Fibroblast of skin of abdomen (primary cell): Measurements from ENCODE around the gene AIG1.
"Not testable (repeated sequence)": the region's sequence is repeated elsewhere in the genome, so short reads cannot be mapped to it uniquely, and the experiment has no call there.

Experiments used
- DNase-seq: peaks from one replicate; pipeline ENCODE4 v3.0.0-alpha.2; 2013

AIG1 gene

DNA sequence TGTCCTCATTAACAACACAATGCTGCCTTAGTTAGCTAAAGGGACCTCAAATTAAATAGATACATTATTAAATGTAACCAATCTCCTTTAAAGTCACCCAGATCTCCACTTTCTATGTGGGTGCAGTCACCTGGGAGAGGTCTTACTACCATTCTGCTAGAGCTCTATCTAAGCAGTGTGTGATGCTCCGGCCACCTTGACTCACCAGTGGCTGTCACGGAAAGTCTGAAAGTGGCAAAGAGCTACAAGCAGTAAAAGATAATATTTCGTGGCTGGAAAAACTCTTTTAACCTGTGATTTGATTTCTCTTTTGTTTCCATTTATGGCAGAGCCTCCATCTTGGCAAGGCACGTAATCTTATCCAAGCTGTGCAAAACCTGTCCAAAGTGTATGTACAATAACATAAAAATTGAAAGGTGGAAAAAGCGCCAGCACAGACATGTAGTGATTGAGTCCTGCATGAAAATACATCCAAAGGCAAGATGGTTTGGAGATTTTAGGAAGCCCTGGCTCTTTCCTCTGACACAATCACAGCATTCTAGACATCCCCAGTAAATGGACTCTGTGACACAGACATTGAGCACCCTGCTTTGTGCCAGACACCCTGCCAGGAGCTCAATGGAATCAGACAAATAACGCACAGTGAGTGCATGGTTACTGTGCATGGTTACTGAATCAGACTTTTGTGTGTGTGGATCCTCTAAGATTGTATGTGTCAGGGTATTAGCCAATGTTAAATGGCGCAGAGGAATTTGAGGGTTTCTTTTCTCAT is 273.2 kb downstream of the AIG1 start:
- DNase-seq = no peak

- no peak for DNase-seq
Observed at GRCh38 chr6:143335865-143336264, 275.2 kb downstream of the AIG1 start.

GRCh38 chr6:143336446-143337152 is 275.9 kb downstream of the AIG1 start:
- peak; percentile 64 for DNase-seq

- DNase-seq = no peak
Observed at GRCh38 chr6:143337201-143337949, 276.7 kb downstream of the AIG1 start.

DNA sequence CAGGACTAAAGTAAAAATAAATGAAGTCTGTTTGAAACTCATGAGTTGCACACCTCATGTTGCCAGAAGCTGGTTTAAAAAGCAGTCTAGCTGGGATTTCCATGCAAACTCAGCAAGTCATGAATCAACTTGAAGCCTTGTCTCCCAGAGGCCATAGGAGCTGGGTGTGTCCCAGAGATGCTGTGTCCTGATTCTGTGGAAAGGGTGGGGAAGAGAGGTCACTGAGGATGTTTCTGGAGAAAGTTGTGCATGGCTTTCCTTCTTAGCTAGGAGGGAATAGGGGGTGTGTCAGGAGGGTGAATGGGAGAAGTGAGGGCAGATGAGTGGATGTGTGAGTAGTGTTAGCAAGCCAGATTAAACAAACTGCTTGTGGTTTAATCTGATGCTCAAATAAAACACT is 278.5 kb downstream of the AIG1 start:
- DNase-seq = no peak

DNA sequence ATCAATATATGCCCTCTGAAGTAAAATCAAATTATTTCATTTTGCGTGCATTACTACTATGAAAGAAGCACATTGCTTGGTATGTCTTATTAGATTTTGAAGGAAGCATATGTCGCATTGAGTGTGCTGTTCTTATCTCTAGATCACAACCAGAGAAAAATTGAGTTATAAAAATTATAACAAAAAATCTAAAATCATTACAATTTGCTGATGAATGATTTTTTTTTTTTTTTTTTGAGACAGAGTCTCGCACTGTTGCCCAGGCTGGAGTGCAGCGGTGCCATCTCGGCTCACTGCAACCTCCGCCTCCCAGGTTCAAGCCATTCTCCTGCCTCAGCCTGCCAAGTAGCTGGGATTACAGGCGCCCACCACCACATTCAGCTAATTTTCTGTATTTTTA is 284.8 kb downstream of the AIG1 start:
- not testable (repeated sequence) for DNase-seq

DNA sequence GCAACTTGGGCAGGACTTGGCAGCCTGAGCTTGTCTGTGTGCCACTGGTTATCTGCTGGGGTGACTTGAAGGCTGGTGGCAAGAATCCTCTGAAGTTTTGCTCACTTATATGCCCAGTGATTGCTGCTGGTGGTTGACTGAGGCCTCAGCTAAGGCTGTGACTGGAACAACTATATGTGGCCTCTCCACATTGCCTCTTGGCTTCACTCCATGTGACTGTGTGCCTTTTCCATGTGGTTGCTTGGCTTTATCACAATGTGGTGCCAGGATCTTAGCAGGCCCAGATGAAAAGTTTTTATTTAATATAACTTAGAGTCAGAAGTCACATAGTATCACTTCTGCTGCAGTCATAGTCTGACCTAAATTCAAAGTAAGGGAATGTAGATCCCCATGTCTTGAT is 285.3 kb downstream of the AIG1 start:
- no peak for DNase-seq

DNA sequence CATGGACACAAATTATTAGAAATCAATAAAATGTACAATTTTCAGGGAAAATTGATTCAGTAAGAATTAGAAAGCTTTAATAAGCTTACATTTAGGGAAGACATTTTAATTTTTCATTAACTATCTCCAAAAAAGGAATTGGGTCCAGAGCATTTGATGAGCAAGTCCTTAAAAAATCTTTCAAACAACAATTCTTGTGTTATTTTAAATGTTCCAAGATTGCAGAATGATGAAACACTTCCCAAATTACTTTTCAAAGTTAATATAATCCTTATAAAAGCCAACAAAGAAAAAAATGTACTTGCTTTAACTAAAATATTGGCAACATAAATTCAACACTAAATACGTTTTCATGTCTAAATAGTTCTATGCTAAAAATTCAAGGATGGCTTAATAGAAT is 287.8 kb downstream of the AIG1 start:
- peak; percentile 28 for DNase-seq

- no peak for DNase-seq
Observed at GRCh38 chr6:143349530-143349929, 288.8 kb downstream of the AIG1 start.

GRCh38 chr6:143356101-143356880 is 295.6 kb downstream of the AIG1 start:
- DNase-seq = no peak

GRCh38 chr6:143357152-143357551 is 296.5 kb downstream of the AIG1 start:
- DNase-seq = no peak

DNA sequence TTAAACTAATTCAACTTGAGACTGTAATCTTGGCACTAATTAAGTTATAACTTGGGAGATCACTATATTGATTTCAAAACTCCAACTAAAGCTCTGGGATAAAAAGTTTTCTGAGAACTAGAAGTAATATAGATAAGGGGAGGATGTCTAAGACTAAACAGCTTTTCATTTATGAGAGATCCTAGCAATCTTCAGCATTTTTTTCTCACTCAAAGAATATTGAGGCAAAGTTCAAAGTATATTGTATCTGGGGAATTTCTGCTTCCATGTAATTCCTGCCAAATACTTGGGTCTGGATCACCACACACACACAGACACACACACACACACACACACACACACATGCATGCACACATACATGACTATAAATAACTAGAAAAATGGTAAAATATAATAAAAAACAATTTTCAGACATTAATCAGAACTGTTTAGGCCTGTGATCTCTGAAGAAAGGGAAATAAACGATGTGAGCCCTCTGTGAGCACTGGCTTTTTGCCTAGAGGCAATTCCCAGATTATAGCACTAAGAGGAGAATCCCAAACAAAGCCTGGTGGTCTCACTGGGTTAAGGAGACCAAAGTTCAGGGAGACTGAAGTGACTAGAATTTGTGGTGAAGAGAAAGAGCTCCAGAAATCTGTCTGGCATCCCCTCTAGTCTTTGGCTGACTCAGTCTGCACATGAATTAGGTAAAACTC is 297.0 kb downstream of the AIG1 start:
- DNase-seq = no peak

GRCh38 chr6:143361536-143362191 is 301.0 kb downstream of the AIG1 start:
- no peak for DNase-seq

DNA sequence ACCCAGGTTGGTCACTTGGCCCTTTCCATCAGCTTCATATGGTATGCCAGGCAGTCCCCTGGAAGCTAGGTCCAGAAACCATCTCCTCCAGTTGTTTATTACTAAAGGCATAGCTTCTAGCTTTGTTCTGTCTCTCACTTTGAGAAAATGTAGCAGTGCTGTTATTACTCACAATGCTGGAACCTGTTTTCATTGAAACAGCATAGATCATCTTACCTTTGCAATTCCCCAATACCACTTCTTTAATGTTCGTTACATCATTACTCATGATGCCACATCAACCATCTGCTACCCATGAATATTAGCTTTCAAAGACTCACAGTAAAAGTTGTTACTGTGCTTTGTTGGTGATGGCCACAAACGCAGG is 301.5 kb downstream of the AIG1 start:
- DNase-seq = no peak

DNA sequence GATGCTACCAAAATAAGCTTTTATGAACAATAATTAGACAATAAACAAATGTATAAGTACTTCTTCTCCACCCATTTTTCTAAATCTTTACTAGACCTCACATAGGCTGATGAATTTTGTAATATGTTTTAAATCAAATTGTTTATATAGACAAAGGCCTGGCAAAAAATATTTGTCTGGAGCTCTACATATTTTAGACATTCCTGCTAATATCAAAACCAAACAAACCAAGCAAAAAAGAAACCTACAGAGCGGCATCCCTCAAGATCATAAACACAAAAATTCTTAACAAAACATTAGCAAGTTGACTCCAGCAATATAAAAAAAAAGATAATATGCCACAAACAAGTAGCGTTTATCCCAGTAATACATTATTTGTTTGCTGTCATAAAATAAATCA is 302.6 kb downstream of the AIG1 start:
- no peak for DNase-seq

DNA sequence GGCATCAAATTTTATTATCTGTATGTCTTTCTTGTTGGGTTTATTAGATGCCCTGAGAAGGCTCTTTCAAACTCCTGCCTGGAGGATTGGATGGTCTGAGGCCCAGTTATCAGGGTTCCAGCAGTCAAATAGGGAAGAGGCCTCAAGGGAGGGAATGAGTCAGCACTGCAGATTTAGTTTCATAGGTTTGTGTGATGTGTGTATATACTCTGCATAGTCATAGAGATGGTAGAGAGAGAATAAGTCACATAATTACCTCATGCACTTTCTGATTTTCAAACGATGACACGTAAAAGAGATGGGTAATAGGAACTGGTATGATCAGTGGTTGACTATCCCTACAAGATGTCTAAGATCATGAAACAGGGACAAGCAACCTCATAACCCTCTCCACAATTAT is 307.7 kb downstream of the AIG1 start:
- DNase-seq = peak; percentile 42

- no peak for DNase-seq
Observed at GRCh38 chr6:143369971-143370370, 309.3 kb downstream of the AIG1 start.

DNA sequence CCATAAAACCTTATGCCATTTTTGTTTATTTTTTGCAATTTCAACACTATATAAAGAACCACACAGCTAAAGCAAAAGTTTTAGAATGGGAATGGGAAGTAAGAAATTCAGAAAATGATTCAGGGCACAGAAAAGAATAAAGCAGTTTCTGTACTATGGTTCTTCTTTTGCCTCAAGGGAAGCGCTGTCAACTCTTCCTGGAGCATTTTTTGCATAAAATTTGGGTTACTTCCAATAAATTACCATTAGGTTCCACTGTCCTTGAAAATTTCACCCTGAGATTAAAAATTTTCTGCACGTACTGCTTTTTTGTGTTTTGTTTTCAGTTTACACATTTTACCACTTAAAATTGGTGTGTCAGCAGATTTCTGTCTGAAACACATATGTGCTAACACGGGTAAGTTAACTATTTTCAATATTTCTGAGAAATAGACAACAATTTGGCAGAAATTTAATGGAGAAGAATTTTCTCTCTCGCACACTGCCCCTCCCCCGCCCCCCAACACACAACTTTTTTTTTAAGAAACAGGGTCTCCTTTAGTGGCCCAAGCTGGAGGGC is 310.2 kb downstream of the AIG1 start:
- DNase-seq = no peak

DNA sequence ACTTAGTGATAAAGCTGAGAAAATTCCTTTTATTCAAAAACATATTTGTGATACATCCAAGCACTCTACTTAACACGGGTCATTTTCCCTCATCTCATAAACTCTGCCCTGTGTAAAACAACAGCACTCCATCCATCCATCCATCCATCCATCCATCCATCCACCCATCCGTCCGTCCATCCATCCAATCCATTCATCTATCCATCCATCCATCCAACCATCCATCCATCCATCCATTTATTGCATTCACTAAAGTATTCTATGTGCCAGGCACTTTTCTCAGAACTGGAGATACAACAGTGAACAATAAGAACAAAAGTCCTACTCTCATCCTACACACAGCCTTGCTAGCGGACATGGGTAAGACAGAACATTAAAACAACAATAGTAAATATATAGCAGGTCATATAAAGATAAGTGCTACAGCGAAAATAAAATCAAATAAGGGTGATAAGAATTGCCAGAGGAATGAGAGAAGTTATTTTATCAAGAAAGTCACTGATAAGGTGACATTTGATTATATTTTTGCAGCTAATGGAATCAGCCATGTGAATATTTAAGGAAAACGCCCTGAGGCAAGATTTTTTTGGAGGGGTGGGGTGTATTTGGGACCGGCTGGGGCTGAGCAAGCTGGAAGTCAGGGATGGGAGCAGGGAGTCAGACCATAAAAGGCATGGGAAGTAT is 311.7 kb downstream of the AIG1 start:
- no peak for DNase-seq

GRCh38 chr6:143374014-143374413 is 313.3 kb downstream of the AIG1 start:
- DNase-seq = no peak
